BJ (cell line): ENCODE measurements around the gene CRYL1. TPM values are rescaled to one million over a fixed set of nuclear protein-coding genes. Genes with fewer than 3 reads are reported as not detected.

Experiments used
- CTCF ChIA-PET: fragments of 350-600 bp; formaldehyde crosslinking; extraction: SDS; loops from one replicate; lab custom pipeline; 2021; ENCODE audit warnings: antibody characterized with exemption, inconsistent platforms; lab: Yijun Ruan, JAX
- POLR2A ChIA-PET: fragments of 300-600 bp; sonication (Branson Sonifier 250); formaldehyde crosslinking; extraction: SDS; loops from one replicate; lab custom pipeline; 2021; ENCODE audit warnings: antibody characterized with exemption; lab: Charles Lee
- DNase-seq: peaks from one replicate; pipeline ENCODE4 v3.0.0-alpha.2; 2011; ENCODE audit warnings: low read depth
- H3K27me3 ChIP-seq: 2 replicates; pipeline ENCODE4 v1.6.0; 2011; ENCODE audit warnings: low read length; ENCODE audit not compliant: control insufficient read depth, insufficient read depth
- H3K36me3 ChIP-seq: 2 replicates; pipeline ENCODE4 v1.5.1; 2011; ENCODE audit warnings: low read length; ENCODE audit not compliant: control insufficient read depth, insufficient read depth
- H3K4me3 ChIP-seq: 2 replicates; pipeline ENCODE4 v1.5.1; 2011; ENCODE audit warnings: low read depth, mild to moderate bottlenecking, control low read depth, low read length
- CTCF ChIP-seq: IDR thresholded peaks from 2 replicates; pipeline ENCODE4 v1.5.1; 2011; ENCODE audit warnings: low read depth, mild to moderate bottlenecking, control low read depth, inconsistent platforms, low read length, moderate library complexity; ENCODE audit not compliant: insufficient read depth
- polyA plus RNA-seq: library from polyadenylated mRNA; depleted of rRNA; stranded (reverse); fragments of >200 nt; gene quantifications from 2 replicates; pipeline ENCODE4 v1.2.3, GENCODE V29; 2011

Gene CRYL1
- polyA plus RNA-seq, 1 experiment = 30.6 TPM

GRCh38 chr13:20424949-20425348 is 100.7 kb downstream of the CRYL1 start:
- DNase-seq = no peak
- TF ChIP-seq CTCF = no peak
- Histone ChIP-seq H3K4me3 (no peak overlapping the region), H3K36me3 (no peaks in the 10 kb centered on the region), H3K27me3 (peaks cover 18% of the 10 kb centered on the region)
- POLR2A ChIA-PET = no interaction called here
- CTCF ChIA-PET = no interaction called here

GRCh38 chr13:20424559-20424852 is 101.2 kb downstream of the CRYL1 start:
- peaks cover 18% of the 10 kb centered on the region for H3K27me3 ChIP-seq
- DNase-seq = no peak
- H3K4me3 ChIP-seq = no peak overlapping the region
- TF ChIP-seq CTCF = no peak
- CTCF ChIA-PET = no interaction called here
- POLR2A ChIA-PET = no interaction called here
- H3K36me3 ChIP-seq = no peaks in the 10 kb centered on the region

- ChIA-PET POLR2A (no interaction called here), CTCF (no interaction called here)
- Histone ChIP-seq H3K36me3 (no peaks in the 10 kb centered on the region), H3K4me3 (no peak overlapping the region), H3K27me3 (peaks cover 19% of the 10 kb centered on the region)
- TF ChIP-seq CTCF = no peak
- no peak for DNase-seq
These were observed 103.3 kb downstream of the CRYL1 start for GRCh38 chr13:20422362-20422761.

GRCh38 chr13:20420938-20421337 is 104.7 kb downstream of the CRYL1 start:
- Histone ChIP-seq H3K27me3 (peaks cover 19% of the 10 kb centered on the region), H3K4me3 (no peak overlapping the region), H3K36me3 (no peaks in the 10 kb centered on the region)
- ChIA-PET POLR2A (no interaction called here), CTCF (no interaction called here)
- TF ChIP-seq CTCF = no peak
- DNase-seq = no peak

GRCh38 chr13:20418953-20419352 is 106.7 kb downstream of the CRYL1 start:
- Histone ChIP-seq H3K4me3 (no peak overlapping the region), H3K36me3 (no peaks in the 10 kb centered on the region), H3K27me3 (peaks cover 10% of the 10 kb centered on the region)
- no peak for TF ChIP-seq CTCF
- CTCF ChIA-PET = no interaction called here
- POLR2A ChIA-PET = no interaction called here
- DNase-seq = no peak
